Omental fat pad (tissue), 4 donors: Measurements from ENCODE around the gene BRINP1. TPM values are rescaled to one million over a fixed set of nuclear protein-coding genes. Genes with fewer than 3 reads are reported as not detected.

Experiments
- ATAC-seq: fragments of 150-250 bp; one replicate; pipeline ENCODE4 v1.9.1; 2016; ENCODE audit warnings: mild to moderate bottlenecking, moderate library complexity; ENCODE audit not compliant: low FRiP score
- DNase-seq: peaks from one replicate; pipeline ENCODE4 v3.0.0-alpha.2; 2019; ENCODE audit warnings: low spot score
- CTCF ChIP-seq, 3 donors: fragments of 450-650 bp; IDR thresholded peaks; one replicate each; pipeline ENCODE4 v1.5.1; 2016 to 2017; ENCODE audit warnings: antibody characterized with exemption in 3 of 3, mild to moderate bottlenecking in 3 of 3, moderate library complexity in 2 of 3
- total RNA-seq, 4 donors: library from RNA; depleted of rRNA; stranded (reverse); fragments of >200 nt; gene quantifications; one replicate each; pipeline ENCODE4 v1.1.0, GENCODE V29; 2016

The BRINP1 gene
- total RNA-seq, 4 donors from 2014 or later = 0.24 to 0.37 TPM; not detected in 2

- no peak for TF ChIP-seq CTCF (IDR thresholded peaks at IDR 0.05)
- DNase-seq (no peak), ATAC-seq (no peak)
These were observed 47.1 kb downstream of the BRINP1 start for GRCh38 chr9:119322184-119322583.

- no peak for TF ChIP-seq CTCF (IDR thresholded peaks at IDR 0.05)
- DNase-seq = no peak
- no peak for ATAC-seq
These were observed 50.9 kb downstream of the BRINP1 start for GRCh38 chr9:119318371-119318770.

GRCh38 chr9:119313846-119314245, 55.4 kb downstream of the BRINP1 start:
- ATAC-seq = no peak
- no peak for DNase-seq
- no peak for TF ChIP-seq CTCF (IDR thresholded peaks at IDR 0.05)

GRCh38 chr9:119310741-119311140, 58.5 kb downstream of the BRINP1 start:
- DNase-seq = no peak
- ATAC-seq = no peak
- no peak for TF ChIP-seq CTCF (IDR thresholded peaks at IDR 0.05)

GRCh38 chr9:119307471-119307870, 61.8 kb downstream of the BRINP1 start:
- no peak for TF ChIP-seq CTCF (IDR thresholded peaks at IDR 0.05)
- DNase-seq (no peak), ATAC-seq (no peak)

GRCh38 chr9:119304555-119304954, 64.7 kb downstream of the BRINP1 start:
- ATAC-seq (no peak), DNase-seq (no peak)
- no peak for TF ChIP-seq CTCF (IDR thresholded peaks at IDR 0.05)

- DNase-seq (no peak), ATAC-seq (no peak)
- no peak for TF ChIP-seq CTCF (IDR thresholded peaks at IDR 0.05)
These were observed 66.1 kb downstream of the BRINP1 start for GRCh38 chr9:119302988-119303698.
